ENCODE data around the gene MEGF11. TPM values are rescaled to one million over a fixed set of nuclear protein-coding genes. Genes with fewer than 3 reads are reported as not detected.
A peak's percentile ranks its signal among the peaks of the same experiment; 100 is the strongest.

Gene MEGF11
- total RNA-seq, 1 donor from 2014 or later = not detected

DNA sequence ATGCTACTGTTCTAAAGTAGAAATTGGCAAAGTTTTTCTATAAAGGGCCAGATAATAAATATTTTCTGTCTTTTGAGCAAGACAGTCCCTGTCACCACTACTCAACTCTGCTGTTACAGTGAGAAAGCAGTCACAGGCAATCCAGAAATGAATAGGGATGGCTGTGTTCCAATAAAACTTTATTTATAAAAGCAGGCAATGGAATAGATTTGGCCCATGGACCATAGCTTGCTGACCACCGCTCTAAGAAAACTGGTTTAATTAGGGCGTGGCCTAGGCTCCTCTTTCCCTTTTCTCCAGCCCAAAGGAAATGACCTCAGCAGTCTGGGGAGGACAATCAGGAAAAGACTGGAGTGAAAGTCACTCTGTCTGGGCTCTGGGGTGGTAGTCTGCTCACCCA lies 183.8 kb downstream of the MEGF11 start:
- no peak for DNase-seq (ENCODE audit: low spot score)

DNA sequence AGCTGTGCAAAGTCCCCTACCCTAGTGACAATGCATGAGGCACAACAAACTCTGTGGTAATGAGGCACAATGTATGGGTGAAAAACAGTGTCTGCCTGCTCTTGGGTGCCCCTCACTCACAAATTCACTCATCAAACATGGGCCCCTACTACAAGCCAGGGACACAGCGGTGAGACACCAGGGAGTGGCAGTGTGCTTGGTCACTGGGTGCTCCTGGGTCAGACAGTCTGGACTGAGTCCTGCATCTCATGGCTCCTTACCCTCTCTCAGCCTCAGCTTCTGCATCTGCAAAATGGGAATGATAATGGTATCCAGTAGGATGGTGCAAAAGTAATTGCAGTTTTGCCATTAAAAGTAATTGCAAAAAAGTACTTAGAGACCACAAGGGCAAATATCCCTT lies 184.7 kb downstream of the MEGF11 start:
- no peak for DNase-seq (ENCODE audit: low spot score)

DNA sequence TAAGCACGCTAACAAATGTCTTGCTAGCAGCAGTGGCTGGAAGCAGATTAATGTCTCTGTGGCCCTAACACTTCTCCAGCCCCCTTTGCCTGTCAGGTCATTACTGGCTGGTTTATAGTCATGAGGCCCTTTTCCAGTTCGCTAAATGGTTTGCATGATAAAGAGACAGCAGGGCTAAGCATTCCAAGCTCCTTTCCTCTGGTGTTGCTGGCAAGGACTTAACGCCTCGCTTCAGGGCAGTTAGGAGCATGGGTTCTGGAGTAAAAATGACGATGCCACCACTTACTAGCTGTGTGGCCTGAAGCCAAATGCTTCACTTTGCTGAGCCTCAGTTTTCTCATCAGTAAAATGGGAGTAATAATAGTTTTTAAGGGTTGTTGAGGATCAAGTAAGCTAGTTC lies 185.9 kb downstream of the MEGF11 start:
- DNase-seq (ENCODE audit: low spot score) = peak; percentile 18

DNA sequence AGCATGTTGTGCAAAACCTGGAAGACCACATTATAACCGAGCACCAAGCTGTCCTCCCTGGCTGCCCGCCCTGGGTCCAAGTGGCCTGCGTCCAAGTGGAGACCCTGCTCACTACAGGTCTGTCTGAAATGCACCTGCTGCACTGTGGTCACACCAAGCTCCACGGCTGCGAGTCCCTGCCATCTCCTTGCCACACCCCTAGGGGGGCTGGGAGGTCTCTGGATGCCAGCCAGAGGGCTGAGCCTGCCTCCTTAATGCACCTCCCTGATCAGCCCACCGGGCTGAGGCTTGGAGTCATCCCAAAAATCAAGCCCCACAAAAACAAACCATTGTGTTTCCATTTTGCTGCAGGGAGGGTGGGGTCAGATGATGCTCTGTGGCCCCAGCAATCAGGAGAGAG lies 187.1 kb downstream of the MEGF11 start:
- DNase-seq (ENCODE audit: low spot score) = peak; percentile 82

DNA sequence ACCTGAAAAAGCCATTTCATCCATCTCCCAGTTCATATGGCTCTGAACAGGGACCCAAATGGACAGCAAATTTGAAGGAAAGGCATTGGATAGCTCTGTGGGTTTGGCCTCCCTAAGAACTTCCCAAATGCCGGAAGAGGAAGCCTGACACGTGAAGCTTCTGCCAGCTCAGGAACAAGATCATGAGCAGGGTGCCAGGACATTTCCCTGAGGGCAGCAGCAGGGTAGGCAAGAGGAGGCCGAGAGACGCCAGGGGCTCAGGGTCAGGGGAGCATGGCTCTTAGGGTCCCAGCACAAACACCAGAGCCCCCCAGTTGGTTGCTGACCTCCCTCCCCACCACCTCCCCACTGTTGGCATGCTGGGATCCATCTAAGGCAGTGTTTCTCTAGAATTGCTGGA lies 187.5 kb downstream of the MEGF11 start:
- DNase-seq (ENCODE audit: low spot score) = peak; percentile 18

DNA sequence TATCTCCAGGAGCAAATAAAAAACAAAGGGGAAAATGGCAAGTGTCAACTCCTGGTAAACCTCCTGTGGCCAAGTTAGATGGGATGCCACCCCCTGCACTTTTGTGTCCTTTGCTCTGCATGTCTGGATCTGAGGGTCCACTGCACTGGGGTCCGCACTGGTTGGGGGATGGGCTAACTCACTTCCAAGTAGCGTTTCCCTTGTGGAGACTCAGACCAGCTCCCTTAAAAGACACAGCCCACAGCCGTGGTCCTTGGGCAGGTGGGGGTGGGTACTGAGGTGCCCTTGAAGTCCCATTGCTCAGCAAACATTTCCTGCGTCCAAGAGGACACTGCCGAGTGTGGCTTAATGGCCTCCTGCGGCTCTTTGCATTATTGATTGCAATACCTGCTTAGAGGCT lies 188.2 kb downstream of the MEGF11 start:
- peak; percentile 73 for DNase-seq (ENCODE audit: low spot score)

DNA sequence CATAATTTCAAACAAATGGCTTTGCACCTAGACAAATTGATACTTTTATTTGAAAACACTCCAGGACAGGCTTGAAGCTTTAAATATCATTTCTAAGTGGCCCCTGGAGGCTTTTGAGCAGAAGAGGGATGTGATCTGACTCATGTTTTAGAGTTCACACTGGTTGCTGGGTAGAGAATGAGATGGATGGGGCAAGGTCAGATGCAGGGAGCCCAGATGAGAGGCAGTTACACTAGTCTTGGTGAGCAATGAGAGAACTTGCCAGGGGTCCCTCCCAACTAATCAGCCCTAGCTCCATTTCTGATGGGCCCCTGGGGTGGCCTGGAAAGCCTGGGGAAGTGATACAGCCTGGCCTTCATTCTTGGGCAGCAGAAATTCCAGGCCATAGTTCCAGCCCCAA lies 190.4 kb downstream of the MEGF11 start:
- no peak for DNase-seq (ENCODE audit: low spot score)

DNA sequence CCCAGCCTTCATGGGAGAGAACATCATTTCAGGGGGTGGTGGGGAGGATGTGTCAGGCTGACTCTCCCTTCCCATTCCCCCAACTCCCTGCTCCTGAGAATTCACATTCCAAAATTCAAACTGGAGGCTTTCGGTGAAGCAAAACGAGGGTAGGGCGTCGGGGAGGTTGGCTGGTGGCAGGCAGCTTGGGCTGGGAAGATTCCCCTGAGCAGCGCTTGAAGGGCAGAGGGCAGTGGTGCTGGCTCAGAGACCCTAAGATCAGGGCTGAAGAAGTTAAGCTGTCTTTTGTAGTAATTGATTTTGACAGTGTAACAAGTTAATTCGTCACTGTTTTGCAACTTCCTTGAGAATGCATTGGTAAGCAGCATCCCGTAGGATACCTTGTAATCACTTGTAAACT lies 196.5 kb downstream of the MEGF11 start:
- DNase-seq (ENCODE audit: low spot score) = no peak

DNA sequence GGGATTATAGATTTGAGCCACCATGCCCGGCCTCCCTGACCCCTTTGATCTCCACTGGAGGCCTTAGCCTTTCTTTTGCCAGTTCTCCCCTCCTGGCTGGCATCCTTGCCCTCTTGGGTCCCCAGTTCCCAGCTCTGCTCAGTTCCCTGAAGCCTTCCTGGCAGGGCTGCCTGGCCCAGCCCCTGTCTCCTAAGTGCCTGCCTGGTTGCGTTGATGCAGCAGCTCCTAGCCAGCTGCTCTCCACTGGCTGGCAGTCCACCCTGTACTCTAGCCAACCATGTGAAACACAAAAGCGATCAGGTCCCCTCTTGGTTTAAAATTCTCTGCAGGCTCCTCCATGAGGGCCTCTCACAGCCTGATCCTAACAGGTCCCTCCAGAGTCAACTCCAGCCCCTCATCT lies 199.6 kb downstream of the MEGF11 start:
- DNase-seq (ENCODE audit: low spot score) = no peak

DNA sequence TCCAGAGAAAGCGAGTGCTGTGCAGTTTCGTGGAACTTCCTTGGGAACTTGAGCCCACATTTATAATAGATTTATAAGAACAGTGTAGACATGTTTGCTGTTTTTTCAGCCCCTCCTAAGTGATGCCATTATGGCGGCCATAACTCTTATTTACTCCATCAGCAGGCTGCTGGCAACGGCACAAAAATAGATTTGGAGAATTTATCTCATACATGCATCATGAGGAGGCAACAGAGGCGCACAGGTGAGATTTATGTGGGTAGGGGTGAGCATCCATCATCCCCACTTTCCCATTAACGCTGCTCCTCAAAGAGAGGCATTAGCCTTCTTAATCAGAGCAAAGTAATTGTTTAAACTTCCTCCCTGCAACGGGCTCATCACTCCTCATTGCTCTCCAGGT lies 201.7 kb downstream of the MEGF11 start:
- no peak for DNase-seq (ENCODE audit: low spot score)

DNA sequence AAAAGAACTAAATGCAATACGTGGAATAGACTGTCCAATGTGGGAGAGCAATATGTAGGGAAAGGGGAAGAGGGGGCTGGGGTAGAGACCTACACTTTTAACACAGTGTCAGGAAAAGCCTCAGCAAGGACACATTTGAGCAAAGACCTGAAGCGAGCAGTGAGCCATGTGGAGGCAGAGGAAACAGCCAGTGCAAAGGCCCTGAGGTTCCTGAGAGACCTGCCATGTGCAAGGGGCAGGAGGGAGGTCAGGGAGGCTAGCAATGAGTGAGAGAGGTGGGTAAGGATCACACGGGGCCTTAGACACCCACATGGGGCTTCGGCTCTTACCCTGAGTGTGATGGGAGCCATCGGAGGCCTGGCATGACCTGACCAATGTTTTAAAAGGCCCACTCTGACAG lies 203.3 kb downstream of the MEGF11 start:
- DNase-seq (ENCODE audit: low spot score) = no peak

DNA sequence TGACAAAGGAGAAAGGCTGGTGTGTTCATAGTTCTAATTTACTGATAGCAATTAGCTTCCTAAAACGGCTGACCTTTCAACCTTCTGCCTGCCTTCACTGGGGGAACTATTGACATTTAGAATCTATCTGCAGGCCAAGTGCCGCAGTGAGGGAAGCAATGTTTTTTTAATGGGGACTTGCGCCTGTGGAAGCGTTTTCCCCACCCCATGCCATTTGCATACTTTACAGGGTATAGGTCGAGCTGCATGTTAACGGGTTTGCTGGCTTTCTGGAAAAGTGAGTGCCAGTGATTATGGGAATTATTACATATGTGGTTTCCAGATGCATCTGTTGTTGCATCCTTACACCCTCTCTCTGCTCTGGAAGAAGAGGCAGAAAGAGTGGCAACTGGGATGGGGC lies 204.2 kb downstream of the MEGF11 start:
- DNase-seq (ENCODE audit: low spot score) = no peak

DNA sequence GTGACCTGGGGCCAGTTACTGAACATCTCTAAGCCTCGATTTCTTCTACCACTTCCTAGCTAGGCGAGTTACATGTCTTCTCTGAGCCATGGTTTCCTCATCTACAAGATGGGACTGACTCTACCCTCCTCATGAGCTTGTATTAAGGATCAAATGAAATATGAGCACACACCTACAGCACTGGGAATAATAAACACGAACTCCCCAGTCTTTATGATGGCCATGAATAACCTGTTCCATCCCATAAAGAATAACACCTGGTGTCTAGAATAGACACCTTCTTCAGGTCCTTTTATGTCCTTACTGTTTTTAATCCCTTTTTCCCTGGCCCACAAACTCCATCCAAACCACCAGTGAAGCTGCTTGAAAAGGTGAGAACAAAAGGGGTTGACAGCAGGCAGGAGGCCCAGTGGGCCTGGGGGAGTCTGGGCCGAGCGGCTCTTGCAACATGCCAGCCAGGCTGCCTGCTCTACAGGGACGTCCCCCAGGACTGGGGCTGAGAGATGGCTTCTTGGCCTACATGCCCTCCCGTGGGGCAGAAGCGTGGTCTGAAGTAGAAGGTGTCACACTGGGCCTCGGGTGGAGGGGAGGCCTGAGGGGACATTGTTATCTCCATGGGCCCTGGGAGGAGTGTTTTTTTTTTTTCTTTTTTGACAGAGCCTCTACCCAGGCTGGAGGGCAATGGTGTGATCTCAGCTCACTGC lies 206.1 kb downstream of the MEGF11 start:
- DNase-seq (ENCODE audit: low spot score) = no peak

DNA sequence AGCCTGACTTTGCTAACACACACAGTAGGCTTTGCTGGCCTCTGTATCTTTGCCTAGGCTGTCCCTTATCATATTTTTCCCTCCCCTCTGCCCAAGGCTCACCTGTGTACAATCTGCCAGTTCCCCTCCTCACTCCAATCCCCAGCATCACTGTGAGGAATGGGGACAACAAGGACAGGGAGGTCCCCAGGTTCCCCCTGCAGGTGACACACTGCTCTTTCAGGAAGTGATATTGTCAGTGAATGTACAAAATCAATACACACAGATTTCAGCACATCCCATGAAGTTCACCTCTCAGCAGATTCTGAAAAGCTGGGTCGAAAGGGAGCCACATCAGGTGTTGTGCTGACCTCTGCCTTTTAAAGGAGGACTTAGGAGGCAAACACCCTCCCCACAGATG lies 206.8 kb downstream of the MEGF11 start:
- DNase-seq (ENCODE audit: low spot score) = no peak

DNA sequence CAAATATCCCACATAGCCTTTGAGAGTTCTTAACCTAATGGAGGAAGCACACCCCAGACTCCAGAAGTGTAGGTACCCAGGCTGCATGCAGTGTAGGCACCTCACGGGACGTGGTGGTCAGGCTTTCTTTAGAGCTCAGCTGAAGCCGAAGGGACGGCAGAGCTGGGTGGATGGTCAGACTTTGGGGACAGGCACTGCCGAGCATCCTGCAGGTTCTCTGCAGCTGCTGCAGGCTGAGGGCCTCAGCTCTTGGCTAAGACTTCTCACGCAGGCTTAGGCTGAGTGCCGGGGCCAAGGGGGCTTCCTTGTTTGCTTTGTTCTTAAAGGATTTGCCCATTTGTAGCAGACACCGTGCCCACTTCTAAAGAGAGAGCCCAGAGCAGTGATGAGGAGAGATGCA lies 207.2 kb downstream of the MEGF11 start:
- no peak for DNase-seq (ENCODE audit: low spot score)

DNA sequence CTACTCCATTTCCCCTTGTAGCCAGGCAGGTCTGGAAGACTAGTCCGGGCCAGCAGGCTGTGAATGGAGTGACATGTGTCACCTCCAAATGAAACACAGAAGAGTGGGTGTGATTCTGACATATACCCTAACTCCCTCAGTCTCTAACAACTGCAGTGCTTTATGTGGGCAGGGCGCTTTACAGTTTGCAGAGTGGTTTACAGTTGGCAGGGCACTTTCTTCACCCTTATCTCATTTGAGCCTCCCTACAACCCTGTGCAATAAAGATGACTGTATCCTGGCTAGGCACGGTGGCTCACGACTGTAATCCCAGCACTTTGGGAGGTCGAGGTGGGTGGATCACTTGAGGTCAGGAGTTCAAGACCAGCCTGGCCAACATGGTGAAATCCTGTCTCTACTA lies 208.0 kb downstream of the MEGF11 start:
- DNase-seq (ENCODE audit: low spot score) = no peak

DNA sequence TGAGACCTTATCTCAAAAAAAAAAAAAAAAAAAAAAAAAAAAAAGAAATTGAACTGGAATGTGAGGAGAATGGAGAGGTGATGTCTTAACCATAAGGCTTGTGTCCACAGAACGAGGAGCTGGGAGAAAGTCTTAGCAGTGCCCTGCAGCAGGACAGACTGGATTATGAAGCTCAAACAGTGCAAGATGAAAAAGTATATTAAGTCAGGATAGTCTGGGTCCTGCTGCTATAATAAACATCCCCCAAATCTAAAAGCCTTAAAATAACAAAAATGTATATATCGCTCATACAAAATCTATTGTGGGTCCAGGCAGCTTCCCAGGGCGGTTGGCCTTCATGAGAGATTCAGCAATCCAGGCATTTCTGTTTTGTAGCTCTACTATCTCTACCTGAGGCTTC lies 208.7 kb downstream of the MEGF11 start:
- DNase-seq (ENCODE audit: low spot score) = no peak

DNA sequence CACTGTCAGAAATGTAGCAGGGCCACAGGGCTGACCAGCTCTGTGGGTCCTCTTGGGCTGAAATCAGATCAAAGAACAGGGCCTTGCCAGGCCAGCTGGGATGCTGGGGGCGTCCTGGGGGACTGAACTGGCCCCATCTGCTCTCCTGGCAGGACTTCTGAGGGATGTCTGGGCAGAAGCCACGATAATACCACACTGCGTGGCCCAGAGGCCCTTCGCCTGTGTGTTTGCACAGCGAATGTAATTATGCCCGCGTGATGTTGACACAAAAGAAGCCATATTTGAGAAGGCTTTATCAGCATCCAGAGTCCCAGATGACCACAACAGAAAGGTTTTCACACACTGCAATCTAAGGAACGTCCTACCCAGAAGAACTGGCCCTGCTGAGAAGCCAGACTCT lies 210.3 kb downstream of the MEGF11 start:
- no peak for DNase-seq (ENCODE audit: low spot score)

DNA sequence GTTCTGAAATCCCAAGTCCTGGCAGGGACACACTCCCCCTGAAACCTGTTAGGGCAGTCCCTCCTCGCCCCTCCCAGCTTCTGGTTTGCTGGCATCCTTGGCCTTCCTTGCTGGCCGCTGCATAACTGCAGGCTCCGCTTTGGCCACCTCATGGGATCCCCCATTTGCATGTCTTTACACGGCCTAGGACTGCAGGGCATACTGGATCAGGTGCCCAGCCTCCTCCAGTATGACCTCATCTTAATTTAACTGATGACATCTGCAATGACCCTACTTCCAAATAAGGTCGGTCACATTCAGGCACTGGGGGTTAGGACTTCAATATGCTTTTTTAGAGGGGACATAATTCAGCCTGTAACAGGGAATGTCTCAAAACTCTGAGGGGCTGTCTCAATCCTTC lies 210.9 kb downstream of the MEGF11 start:
- no peak for DNase-seq (ENCODE audit: low spot score)

DNA sequence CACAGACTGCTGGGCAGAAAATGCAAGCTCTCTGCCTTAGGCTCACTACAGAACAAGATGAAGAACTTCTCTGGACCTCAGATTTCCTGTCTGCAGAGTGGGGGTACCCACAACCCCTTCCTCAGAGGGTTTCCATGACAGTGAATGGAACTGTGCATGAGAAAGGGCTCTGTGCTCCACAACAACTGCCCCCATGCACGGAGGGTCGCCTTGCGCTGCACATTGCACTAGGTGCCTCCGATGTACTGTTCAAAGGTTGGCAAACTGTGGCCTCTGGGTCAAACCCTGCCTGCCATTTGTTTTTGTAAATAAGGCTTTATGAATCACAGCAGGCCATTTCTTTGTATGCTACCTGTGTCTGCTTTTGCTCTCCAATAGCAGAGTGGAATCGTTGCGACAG lies 212.3 kb downstream of the MEGF11 start:
- no peak for DNase-seq (ENCODE audit: low spot score)

DNA sequence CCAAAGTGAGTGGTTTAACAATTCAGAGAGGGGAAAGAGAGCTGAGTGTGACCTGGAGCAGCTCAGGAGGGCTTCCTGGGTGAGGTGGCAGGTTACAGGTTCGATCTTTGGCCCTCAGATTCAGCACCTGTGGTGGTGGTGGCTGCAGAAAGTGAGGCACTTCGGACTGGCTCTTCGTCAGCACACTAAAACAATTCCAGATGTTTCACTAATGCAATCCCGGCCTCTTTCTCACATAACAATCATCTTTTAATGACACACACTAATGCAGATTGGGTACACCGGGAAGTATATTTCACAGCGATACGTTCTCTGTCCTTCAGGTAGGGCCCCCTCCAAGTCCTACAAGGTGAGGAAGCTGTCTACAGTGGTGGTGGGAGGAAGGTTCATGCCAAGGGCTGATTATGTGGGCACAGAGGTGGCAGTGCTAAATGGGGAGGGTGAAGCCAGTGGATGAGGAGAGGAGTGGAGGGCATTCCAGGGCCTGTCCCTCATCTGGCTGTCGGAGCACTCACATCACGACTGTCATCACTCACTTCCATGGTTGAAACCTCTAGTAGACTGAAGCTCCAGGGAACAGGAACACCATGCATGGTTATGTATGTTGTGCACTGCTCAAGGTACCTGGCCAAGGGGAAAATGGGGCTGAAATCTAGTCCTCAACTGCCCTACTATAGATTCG lies 213.2 kb downstream of the MEGF11 start:
- no peak for DNase-seq (ENCODE audit: low spot score)

DNA sequence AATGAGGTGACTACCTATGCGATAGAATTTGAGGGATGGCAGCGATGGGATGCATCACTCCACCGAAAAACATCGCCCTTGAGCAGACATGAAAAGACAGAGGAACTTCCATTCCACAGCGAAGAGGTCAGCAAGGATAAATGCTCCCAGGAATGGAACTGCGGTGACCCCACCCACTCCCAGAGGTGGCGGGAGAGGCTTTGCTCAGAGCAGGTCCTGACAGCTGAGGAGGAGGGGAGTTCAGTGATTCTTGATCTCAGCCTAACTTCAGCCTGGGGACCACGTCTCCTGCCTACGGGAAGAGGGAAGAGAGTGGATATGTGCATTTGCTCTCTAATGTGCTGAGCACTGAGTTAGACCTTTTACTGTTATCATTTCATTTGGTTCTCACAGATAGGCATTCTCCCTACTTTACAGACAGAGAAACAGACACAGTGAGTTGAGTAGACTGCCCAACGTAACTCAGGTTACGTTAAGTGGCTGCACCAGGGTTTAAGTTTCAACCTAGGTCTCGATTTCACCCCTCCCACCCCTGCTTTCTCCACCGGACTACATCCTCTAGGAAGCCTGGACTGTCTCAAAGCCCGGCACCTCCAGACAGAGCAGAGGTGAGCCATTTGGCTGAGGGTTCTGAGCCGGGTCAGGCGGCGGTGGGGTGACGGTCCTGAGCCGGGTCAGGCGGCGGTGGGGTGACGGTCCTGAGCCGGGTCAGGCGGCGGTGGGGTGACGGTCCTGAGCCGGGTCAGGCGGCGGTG lies 214.3 kb downstream of the MEGF11 start:
- no peak for DNase-seq (ENCODE audit: low spot score)

Measured in mesenteric fat pad (tissue), 1 donor.